HG02623 (cell line): ENCODE measurements around the gene SSU72.

Experiments used
- ATAC-seq: cut with Tn5 transposase; IDR thresholded peaks from one replicate; pipeline ENCODE4 v1.9.1; 2021; ENCODE audit warnings: moderate library complexity; ENCODE audit not compliant: unreplicated experiment

SSU72 gene

GRCh38 chr1:1612104-1612400 is 37.4 kb upstream of the SSU72 start:
- ATAC-seq = no peak

- no peak for ATAC-seq
Observed at GRCh38 chr1:1610796-1611195, 36.1 kb upstream of the SSU72 start.

GRCh38 chr1:1609822-1610485 is 35.3 kb upstream of the SSU72 start:
- ATAC-seq = no peak

- no peak for ATAC-seq
Observed at GRCh38 chr1:1606232-1606631, 31.6 kb upstream of the SSU72 start.

- no peak for ATAC-seq
Observed at GRCh38 chr1:1605724-1606123, 31.1 kb upstream of the SSU72 start.

- ATAC-seq = no peak
Observed at GRCh38 chr1:1605034-1605591, 30.4 kb upstream of the SSU72 start.

GRCh38 chr1:1604374-1605033 is 29.8 kb upstream of the SSU72 start:
- ATAC-seq = no peak

GRCh38 chr1:1603671-1604373 is 29.2 kb upstream of the SSU72 start:
- ATAC-seq = no peak

GRCh38 chr1:1602968-1603506 is 28.4 kb upstream of the SSU72 start:
- ATAC-seq = no peak

- no peak for ATAC-seq
Observed at GRCh38 chr1:1602304-1602967, 27.8 kb upstream of the SSU72 start.

GRCh38 chr1:1601564-1602303 is 27.1 kb upstream of the SSU72 start:
- ATAC-seq = no peak

DNA sequence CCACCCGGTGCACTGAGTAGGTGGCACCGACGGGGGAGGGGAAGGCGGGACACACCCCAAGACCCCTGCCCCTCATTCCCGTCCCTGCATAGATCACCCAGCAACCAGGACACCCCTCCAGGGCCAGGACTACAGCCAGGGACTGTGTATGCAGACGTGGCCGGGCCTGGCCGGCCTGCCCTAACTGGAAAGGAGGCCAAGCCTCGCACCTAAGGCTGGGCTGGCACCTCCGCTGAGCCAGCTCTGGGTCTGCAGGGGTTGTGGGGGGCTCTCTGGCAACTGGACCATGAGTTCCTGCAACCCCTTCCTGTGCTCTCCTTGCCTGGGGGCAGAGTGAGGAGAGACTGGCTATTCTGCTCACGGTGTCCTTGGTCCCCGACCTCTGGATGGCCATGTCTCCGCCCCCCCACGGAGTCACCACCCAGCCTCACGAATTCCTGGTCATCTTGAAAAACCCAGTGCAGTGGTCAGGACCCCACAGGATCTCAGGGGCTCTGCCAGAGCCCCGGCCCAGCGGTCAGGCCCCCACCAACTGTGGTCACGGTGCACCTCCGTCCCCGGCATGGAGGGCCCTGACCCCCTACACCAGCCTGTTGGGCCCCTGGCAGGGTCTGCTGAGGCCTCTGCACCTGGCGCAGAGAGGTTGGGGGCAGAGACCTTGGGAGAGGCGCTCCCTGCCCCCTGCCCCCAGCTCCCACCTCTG is 26.3 kb upstream of the SSU72 start:
- no peak for ATAC-seq

DNA sequence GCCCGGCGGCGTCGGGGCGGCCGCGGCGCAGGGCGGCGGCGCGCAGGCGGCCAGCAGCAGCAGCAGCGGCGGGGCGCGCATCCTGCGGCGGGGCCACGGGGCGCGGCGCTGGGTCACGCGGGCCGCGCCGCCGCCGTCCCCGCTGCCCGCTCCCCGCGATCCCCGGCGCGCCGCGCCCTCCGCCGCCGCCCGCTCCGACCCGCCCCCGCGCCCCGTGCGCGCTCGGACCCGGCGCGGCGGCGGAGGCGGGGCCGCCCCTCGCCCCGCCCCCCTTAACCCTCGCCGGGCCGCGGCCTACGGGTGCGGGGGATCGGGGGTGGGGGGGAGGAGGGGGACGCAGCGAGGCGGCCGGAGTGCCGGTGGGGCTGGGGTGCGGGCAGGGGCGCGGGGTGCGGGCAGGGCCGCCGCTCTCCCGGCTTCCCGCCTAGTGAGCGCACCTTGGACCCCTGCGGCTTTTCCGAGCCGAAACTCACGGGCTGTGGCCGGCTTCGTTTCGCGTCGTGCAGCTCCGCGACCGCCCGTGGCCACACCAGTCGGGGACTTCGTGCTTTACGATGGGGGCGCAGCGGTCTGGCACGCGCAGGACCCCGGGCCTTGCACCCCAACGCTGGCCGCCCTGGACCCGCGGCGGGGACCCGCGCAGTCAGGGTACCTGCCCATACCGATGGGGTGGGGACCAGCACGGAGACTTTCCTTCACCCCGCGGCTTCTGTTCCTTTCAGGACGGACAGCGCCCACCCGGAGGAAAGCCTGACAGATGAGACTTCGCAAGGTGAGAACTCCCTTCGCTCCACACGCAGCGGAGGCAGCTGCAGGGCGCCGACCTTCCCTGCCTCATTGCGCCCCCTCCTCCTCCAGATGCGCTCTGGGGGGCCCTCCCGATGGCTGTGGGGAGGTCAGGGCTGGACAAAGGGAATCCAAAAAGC is 25.5 kb upstream of the SSU72 start, which contains the start of gene FNDC10:
Gene FNDC10, minus strand, starts transcription at position 201 of the 926 bp plus-strand sequence. Its CDS starts 120 bp downstream, at position 81.
- ATAC-seq = no peak

DNA sequence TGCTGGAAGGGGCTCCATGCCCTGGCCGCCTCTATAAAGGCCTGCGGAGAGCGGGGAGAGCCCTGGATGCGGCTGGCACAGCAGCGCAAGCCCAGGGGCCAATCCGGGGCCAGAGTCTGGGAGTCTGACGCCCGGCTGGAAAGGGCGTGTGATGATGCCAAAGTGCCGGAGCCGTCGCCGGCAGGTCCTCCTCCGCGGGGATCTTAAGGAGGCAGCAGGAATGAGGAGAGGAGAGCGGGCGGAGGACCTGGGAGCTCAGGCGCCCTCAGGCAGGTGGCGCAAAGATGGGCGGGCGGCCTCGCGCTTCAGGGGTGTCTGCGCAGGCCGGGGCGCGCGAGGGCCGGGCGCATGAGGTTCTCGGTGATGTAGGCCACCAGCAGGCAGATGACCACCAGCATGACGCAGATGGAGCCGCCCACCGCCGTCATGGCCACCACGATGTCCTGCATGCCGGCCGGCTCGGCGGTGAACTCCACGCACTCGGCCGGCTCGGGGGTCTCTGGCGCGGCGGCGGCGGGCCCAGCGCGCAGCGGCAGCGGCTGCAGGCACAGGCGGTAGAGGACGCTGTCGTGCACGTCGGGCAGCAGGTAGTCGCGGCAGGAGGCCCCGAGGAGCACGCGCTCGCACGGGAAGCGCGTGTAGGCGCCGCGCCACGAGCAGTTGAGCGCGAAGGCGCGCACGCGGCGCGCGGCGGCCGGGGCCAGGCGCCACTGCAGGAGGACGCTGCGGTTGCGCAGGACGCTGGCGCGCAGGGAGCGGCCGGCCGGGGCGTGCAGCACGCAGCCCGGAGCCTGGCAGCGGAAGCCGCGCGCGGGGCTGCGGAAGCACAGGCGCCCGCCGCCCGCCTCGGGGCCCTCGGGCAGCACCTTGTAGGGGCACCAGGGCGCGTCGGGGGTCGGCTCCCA is 24.6 kb upstream of the SSU72 start:
- no peak for ATAC-seq

GRCh38 chr1:1598720-1599029 is 24.0 kb upstream of the SSU72 start:
- ATAC-seq = no peak

DNA sequence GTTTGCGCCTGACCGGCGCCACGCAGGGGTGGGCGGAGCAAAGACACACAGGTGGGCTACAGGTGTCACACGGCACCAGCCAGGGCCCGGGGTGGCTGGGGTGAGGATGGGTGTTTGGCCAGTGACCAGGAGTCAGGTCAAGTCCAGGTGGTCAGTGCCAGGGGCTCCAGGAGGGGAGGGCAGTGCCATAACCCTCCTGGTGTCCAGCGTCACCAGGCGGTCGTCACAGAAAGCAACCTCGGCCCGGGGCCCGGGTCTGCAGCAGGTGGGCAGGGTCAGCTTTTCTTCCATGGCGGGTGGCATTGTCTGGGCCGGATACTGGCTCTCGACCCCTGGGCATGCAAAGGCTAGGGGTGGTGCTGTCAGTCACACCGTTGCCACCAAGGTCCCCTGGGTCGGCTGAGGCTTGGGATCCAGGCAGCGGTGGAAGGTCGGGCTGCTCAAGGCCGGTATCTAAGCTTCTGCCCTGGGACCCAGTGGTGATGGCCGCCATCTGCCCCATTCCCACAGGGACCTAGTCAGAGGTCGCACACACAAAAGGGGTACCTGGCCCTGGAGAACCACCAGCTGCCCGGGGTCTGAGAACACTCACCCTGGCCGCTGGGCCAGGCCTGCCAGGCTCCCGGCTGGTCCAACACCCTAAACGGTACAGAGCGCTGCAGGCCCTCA is 23.5 kb upstream of the SSU72 start:
- no peak for ATAC-seq

DNA sequence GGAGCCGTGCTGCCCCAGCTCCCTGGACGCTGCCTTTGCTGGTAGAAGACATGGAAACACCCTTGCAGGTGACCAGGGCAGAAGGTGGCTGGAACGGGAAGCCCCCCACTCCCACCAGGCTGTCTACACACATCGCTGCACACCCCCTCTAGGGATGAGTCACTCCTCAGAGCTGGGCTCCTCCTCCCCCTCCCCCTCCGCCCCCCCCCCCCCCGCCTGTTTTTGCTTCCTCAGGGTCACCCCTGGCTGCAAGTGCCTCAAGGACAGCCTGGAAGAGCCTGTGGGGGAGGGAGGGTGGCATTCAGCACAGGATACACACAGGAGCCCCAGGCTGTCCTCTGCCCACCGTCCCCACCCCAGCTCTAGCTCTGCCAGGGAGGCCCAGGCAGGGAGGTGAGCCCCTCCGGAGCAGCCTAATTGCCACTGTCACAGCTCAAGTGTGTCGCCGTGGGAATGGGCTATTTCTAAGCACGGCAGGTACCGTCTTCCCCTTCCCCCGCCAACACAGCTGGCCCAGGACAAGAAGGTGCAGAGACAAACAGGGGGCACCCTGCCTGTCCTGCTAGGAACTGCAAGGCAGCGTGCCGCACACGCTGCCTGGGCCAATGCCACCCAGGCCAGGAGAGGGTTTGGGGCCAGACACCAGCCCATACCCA is 22.7 kb upstream of the SSU72 start:
- ATAC-seq = no peak
